Astrocyte (in vitro differentiated cells and primary cell): Measurements from ENCODE around the gene RNF169. TPM values are rescaled to one million over a fixed set of nuclear protein-coding genes. Genes with fewer than 3 reads are reported as not detected.

ENCODE experiments used
- DNase-seq: peaks from one replicate; pipeline ENCODE4 v3.0.0-alpha.2; 2010; ENCODE audit warnings: low read depth
- FAIRE-seq: peaks from 2 replicates; lab custom pipeline; 2011; peaks lifted over from hg19 to GRCh38; lab: Jason Lieb, UNC
- H2AFZ ChIP-seq: 2 replicates; pipeline ENCODE4 v1.6.0; 2012; ENCODE audit warnings: low read depth, low read length, inconsistent platforms
- H3K27ac ChIP-seq: 2 replicates; pipeline ENCODE4 v1.5.1; 2011; ENCODE audit warnings: low read depth, low read length, inconsistent platforms
- H3K27me3 ChIP-seq: 2 replicates; pipeline ENCODE4 v1.6.0; 2011; ENCODE audit warnings: low read length, inconsistent platforms; ENCODE audit not compliant: insufficient read depth
- H3K36me3 ChIP-seq: 2 replicates; pipeline ENCODE4 v1.5.1; 2011; ENCODE audit warnings: low read length, inconsistent platforms; ENCODE audit not compliant: insufficient read depth
- H3K4me1 ChIP-seq: 2 replicates; pipeline ENCODE4 v1.5.1; 2011; ENCODE audit warnings: low read length, inconsistent platforms; ENCODE audit not compliant: insufficient read depth
- H3K4me2 ChIP-seq: 2 replicates; pipeline ENCODE4 v1.6.0; 2012; ENCODE audit warnings: low read length, inconsistent platforms
- H3K4me3 ChIP-seq: 2 replicates; pipeline ENCODE4 v1.5.1; 2011; ENCODE audit warnings: low read depth, mild to moderate bottlenecking, low read length, inconsistent platforms; ENCODE audit not compliant: insufficient read depth
- H3K79me2 ChIP-seq: 2 replicates; pipeline ENCODE4 v1.6.0; 2012; ENCODE audit warnings: mild to moderate bottlenecking, low read length, inconsistent platforms; ENCODE audit not compliant: insufficient read depth
- H3K9ac ChIP-seq: 2 replicates; pipeline ENCODE4 v1.6.0; 2012; ENCODE audit warnings: mild to moderate bottlenecking, low read length, inconsistent platforms
- H3K9me3 ChIP-seq: 2 replicates; pipeline ENCODE4 v1.5.1; 2012; ENCODE audit warnings: low read depth, mild to moderate bottlenecking, low read length, inconsistent platforms; ENCODE audit not compliant: insufficient read depth
- H4K20me1 ChIP-seq: 2 replicates; pipeline ENCODE4 v1.6.0; 2012; ENCODE audit warnings: low read length, inconsistent platforms; ENCODE audit not compliant: insufficient read depth
- H3K27ac Mint-ChIP-seq: one replicate; pipeline ENCODE4 v1.8.0; 2021; ENCODE audit warnings: mild to moderate bottlenecking, mixed read lengths; ENCODE audit not compliant: unreplicated experiment
- H3K27me3 Mint-ChIP-seq: one replicate; pipeline ENCODE4 v1.8.0; 2021; ENCODE audit warnings: low read depth, mixed read lengths; ENCODE audit not compliant: unreplicated experiment
- H3K36me3 Mint-ChIP-seq: one replicate; pipeline ENCODE4 v1.8.0; 2021; ENCODE audit warnings: low read depth, mixed read lengths; ENCODE audit not compliant: unreplicated experiment
- H3K4me1 Mint-ChIP-seq: one replicate; pipeline ENCODE4 v1.8.0; 2021; ENCODE audit warnings: low read depth, mixed read lengths; ENCODE audit not compliant: unreplicated experiment
- H3K4me3 Mint-ChIP-seq: one replicate; pipeline ENCODE4 v1.8.0; 2021; ENCODE audit warnings: mild to moderate bottlenecking, moderate library complexity, mixed read lengths; ENCODE audit not compliant: unreplicated experiment
- H3K9me3 Mint-ChIP-seq: one replicate; pipeline ENCODE4 v1.8.0; 2021; ENCODE audit warnings: mild to moderate bottlenecking, mixed read lengths; ENCODE audit not compliant: unreplicated experiment
- EZH2 ChIP-seq: IDR thresholded peaks from 2 replicates; pipeline ENCODE4 v1.6.1; 2012; ENCODE audit warnings: mild to moderate bottlenecking, low read length, inconsistent platforms; ENCODE audit not compliant: insufficient read depth
- total RNA-seq: library from RNA; stranded (reverse); gene quantifications from 2 replicates; pipeline ENCODE4 v1.2.1, GENCODE V29; 2021
- TF ChIP-seq, protein P1 (sequence below): IDR thresholded peaks from 2 replicates; pipeline ENCODE4 v1.5.1; 2011; ENCODE audit warnings: low read depth, mild to moderate bottlenecking, inconsistent platforms, low read length, moderate library complexity; ENCODE audit not compliant: insufficient read depth

RNF169 gene
- total RNA-seq, 1 donor from 2014 or later: 10.7 TPM

DNA sequence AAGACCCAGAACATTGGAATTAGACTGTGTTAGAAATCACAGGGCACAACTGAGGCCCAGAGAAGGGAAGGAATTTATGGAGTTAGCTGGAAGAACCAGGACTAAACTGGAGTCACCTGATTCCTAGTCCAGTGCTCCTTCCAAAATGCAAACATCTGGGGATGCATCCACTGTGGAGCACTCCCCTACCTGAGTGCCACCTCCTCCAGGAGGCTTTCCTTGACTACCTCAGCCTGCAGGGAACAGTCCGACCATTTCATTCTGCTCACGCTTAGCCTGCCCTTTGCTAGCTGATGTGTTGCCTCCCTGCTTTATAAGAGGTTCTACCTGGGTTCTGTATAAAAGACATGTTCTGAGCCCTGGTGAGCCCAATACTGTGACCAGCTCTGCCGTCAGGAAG is 41.5 kb upstream of the RNF169 start:
- Histone ChIP-seq H3K9ac (no peak overlapping the region), H3K27ac (no peak overlapping the region), H3K4me2 (no peak overlapping the region), H3K4me3 (no peak overlapping the region), H4K20me1 (no peaks in the 10 kb centered on the region), H3K27me3 (no peaks in the 10 kb centered on the region), H2AFZ (no peak overlapping the region), H3K4me1 (no peaks in the 10 kb centered on the region), H3K79me2 (no peaks in the 10 kb centered on the region), H3K9me3 (no peaks in the 10 kb centered on the region), H3K36me3 (no peaks in the 10 kb centered on the region)
- DNase-seq: no peak
- Mint-ChIP-seq H3K36me3 (peaks cover 2% of the 10 kb centered on the region), H3K4me1 (peaks cover 10% of the 10 kb centered on the region), H3K27ac (no peak overlapping the region), H3K27me3 (peaks cover 33% of the 10 kb centered on the region), H3K9me3 (no peaks in the 10 kb centered on the region), H3K4me3 (no peak overlapping the region)
- no peak for FAIRE-seq
- no peak for TF ChIP-seq EZH2

DNA sequence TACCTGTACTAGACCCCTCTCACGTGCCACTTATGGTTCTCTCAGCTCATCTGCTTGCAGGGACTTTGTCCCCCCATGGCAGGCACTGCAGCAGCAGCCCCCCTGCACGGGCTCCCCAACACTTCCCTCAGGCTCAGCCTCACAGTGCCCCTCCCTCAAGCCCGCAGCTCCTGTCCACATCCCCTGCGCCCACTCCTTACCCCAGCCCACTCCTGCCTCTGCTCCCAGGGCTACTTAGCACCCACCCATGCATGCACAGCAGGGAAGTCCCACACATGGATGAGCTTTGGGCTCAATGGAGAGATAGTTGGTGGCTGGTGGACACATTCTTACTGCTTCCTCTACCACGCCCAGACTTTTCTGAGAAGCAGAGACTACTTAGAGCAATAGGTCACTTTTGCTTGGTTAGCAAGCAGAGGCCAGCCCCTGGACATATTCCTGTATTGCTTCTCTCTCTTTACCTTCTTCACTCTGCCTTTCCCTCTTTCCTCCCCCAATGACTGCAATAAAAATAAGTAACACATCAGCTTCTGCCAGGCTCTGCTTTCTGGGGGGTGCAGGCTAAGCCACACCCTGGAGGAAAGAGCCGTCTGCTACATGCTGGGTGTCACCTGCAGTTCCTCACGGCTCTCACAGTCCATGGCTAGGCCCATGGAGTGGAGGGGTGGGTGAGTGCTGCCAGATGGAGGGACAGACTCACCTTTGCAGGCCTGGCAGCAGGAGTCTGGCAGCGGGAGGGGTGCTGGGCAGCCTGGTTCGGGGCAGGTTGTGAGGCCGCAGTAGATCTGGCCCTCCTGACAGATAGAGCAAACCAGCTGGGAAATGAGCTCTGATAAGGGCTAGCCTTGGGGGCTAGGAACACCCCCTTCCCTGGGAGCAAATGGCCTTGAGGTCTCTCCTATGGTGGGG is 40.8 kb upstream of the RNF169 start:
- no peak overlapping the region for H3K27ac ChIP-seq
- FAIRE-seq: no peak
- no peaks in the 10 kb centered on the region for H3K4me1 ChIP-seq
- no peaks in the 10 kb centered on the region for H4K20me1 ChIP-seq
- H3K36me3 Mint-ChIP-seq: peaks cover 2% of the 10 kb centered on the region
- H3K79me2 ChIP-seq: no peaks in the 10 kb centered on the region
- TF ChIP-seq, protein P1, sequence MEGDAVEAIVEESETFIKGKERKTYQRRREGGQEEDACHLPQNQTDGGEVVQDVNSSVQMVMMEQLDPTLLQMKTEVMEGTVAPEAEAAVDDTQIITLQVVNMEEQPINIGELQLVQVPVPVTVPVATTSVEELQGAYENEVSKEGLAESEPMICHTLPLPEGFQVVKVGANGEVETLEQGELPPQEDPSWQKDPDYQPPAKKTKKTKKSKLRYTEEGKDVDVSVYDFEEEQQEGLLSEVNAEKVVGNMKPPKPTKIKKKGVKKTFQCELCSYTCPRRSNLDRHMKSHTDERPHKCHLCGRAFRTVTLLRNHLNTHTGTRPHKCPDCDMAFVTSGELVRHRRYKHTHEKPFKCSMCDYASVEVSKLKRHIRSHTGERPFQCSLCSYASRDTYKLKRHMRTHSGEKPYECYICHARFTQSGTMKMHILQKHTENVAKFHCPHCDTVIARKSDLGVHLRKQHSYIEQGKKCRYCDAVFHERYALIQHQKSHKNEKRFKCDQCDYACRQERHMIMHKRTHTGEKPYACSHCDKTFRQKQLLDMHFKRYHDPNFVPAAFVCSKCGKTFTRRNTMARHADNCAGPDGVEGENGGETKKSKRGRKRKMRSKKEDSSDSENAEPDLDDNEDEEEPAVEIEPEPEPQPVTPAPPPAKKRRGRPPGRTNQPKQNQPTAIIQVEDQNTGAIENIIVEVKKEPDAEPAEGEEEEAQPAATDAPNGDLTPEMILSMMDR: no peak
- H3K9me3 ChIP-seq: no peaks in the 10 kb centered on the region
- H3K4me1 Mint-ChIP-seq: peaks cover 10% of the 10 kb centered on the region
- H3K27ac Mint-ChIP-seq: no peak overlapping the region
- H3K36me3 ChIP-seq: no peaks in the 10 kb centered on the region
- no peaks in the 10 kb centered on the region for H3K27me3 ChIP-seq
- H2AFZ ChIP-seq: no peak overlapping the region
- H3K9me3 Mint-ChIP-seq: no peaks in the 10 kb centered on the region
- no peak for DNase-seq
- H3K9ac ChIP-seq: no peak overlapping the region
- peaks cover 36% of the 10 kb centered on the region for H3K27me3 Mint-ChIP-seq
- H3K4me3 ChIP-seq: no peak overlapping the region
- H3K4me3 Mint-ChIP-seq: no peak overlapping the region
- no peak overlapping the region for H3K4me2 ChIP-seq

DNA sequence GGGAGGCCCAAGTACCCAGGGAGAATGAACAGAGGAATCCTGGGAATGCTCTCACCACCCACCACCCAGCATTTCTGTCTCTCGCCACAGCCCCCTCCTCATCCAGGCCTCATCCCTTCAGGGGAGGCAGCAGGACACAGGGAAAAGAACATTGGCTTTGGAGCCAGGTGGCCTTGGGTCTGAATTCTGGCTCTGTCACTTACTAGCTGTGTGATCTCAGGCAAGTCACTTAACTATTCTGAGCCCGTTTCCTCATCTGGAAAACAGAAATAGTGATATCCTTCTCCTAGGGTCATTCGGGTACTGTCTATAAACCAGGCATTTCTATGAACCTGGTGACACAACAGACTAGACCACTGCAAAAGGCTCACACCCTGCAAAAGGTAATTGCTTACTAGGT is 39.5 kb upstream of the RNF169 start:
- Histone ChIP-seq H3K36me3 (no peaks in the 10 kb centered on the region), H3K9ac (no peak overlapping the region), H3K79me2 (no peaks in the 10 kb centered on the region), H2AFZ (no peak overlapping the region), H3K4me1 (no peaks in the 10 kb centered on the region), H3K4me2 (no peak overlapping the region), H3K27ac (no peak overlapping the region), H3K4me3 (no peak overlapping the region), H4K20me1 (no peaks in the 10 kb centered on the region), H3K9me3 (no peaks in the 10 kb centered on the region), H3K27me3 (no peaks in the 10 kb centered on the region)
- no peak for DNase-seq
- Mint-ChIP-seq H3K36me3 (peaks cover 2% of the 10 kb centered on the region), H3K4me1 (peaks cover 10% of the 10 kb centered on the region), H3K4me3 (no peak overlapping the region), H3K9me3 (no peaks in the 10 kb centered on the region), H3K27ac (no peak overlapping the region), H3K27me3 (peaks cover 38% of the 10 kb centered on the region)
- no peak for TF ChIP-seq EZH2
- TF ChIP-seq, protein P1: no peak
- no peak for FAIRE-seq
